Hepatic stellate cell (primary cell): Measurements from ENCODE around the gene WDCP.
"Not testable (repeated sequence)": the region's sequence is repeated elsewhere in the genome, so short reads cannot be mapped to it uniquely, and the experiment has no call there.

Source experiments
- DNase-seq: peaks from one replicate; pipeline ENCODE4 v3.0.0; 2011; ENCODE audit warnings: low spot score

WDCP gene

GRCh38 chr2:24021122-24021998 is 25.8 kb downstream of the WDCP start:
- DNase-seq, result no peak

DNA sequence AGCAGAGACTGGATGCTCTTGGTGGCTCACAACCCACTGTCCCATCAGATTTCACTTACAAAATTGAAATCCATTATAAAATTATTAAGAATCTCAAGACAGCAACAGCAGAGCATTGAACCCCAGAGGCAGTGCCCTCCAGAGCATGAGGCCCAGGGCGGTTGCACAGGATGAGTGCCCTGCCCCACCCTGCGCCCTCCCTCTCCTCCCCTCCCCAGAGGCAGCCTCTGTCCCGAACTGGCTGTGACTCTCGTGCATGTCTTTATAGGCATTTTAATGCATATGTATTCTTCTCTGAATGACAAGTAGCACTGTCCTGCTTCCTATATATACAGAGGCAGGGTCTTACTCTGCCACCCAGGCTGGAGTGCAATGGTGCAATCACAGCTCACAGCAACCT is 26.9 kb downstream of the WDCP start:
- no peak for DNase-seq

GRCh38 chr2:24019729-24020128 is 27.5 kb downstream of the WDCP start:
- DNase-seq, result no peak

- no peak for DNase-seq
Measured at GRCh38 chr2:24018241-24018640, 28.9 kb downstream of the WDCP start.

- no peak for DNase-seq
Measured at GRCh38 chr2:24017711-24018110, 29.5 kb downstream of the WDCP start.

- no peak for DNase-seq
Measured at GRCh38 chr2:24016853-24017703, 30.1 kb downstream of the WDCP start.

DNA sequence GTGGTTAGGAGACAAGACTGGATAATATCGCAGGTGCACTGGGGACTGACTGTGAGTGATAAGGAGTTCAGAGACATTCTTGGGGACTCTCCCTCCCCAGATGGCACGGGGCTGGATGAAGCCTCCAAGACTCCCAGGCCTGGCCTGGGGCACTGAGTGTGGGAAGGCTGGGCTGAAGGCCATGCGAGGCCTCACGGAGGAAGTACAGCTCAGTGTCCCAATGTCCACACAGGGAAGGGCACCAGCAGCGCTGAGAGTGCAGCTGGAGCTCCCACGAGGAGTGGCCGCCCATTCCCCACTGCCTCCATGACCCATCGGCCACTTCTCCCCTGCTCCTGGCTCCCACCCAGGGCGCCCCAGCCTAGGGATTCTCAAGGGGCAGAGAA is 30.8 kb downstream of the WDCP start:
- no peak for DNase-seq

DNA sequence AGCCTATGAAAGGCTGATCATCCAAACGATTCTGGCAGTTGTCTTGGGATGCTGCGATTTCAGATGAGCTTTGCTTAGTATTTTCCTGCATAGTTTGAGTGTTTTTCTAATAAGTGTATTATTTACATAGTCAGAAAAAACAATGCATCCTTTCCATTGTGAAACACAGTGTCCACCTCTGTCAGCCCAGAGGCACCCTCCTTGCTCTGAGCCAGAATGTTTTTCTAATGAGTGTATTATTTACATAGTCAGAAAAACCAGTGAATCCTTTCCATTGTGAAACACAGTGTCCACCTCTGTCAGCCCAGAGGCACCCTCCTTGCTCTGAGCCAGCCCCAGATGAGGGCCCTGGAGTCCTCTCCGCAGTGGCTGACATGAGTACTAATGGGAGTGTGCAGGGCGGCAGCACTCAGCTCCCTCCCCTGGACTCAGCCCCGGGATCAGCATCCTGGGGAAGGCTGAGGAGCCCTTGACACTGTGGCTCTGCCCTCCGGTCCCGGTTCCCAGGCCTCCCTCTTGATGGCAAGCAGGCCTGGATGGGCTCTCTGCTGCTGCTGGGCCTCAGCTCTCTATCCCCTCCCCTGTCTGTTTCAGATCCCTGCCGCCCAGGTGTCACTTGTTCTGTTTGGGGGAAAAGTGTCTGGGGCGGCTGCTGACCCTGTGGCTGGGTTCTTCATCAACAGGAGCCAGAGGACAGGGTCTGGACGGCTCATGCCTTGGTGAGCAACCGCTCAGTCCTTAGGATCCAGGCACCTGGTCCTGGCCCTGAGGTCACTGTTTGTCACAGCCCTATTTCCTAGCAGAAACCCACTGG is 31.4 kb downstream of the WDCP start:
- DNase-seq, result peak; percentile 78

DNA sequence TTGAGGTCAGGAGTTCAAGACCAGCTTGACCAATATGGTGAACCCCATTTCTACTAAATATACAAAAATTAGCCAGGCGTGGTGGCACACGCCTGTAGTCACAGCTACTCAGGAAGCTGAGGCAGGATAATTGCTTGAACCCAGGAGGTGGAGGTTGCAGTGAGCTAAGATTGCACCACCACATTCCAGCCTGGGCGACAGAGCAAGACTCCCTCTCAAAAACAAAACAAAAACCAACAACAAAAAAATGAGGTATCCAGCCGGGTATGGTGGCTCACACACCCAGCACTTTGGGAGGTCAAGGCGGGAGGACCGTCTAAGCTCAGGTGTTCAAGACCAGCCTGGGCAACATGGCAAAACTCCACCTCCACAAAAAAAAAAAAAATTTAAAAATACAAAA is 32.3 kb downstream of the WDCP start:
- DNase-seq, result not testable (repeated sequence)

- no peak for DNase-seq
Measured at GRCh38 chr2:24012521-24013188, 34.5 kb downstream of the WDCP start.

DNA sequence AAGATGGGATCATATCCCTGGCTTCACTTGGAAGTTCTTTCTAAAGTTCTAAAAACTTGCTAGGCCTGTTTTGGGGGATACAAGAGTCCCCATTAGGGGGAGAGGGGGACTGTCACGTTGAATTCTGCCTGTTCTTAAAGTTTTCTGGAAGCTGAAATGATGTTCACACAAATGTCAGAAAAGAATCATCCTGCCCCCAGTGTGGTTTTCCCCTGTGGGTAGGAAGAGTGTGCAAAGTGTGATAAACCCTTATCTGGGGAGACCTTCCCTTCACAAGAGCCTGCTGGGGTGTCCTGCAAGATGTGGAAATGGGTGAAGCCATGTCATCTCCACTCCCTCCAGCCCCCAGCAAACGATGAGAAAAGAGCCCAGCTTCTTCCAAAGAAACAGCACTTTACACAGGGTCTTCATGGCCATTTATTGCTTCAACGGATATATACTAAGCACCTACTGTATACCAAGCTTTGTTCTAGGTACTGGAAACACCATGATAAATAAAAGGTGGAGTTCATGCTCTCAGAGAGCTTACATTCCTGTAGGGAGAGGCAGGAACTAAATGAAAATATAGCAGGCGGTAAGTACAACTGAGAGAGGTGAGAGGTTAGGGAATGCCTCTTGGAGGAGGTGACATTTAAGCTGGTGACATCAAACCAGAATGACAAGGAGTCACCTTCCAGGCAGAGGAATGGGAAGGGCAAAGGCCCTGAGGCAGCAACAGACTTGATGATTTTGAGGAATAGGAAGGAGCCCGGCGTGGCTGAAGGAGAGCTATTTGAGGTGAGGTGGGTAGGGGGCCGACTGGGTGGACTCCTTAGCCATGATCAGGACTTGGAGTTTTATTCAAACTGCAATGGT is 35.7 kb downstream of the WDCP start:
- no peak for DNase-seq

GRCh38 chr2:24010477-24011249 is 36.5 kb downstream of the WDCP start:
- no peak for DNase-seq

- peak; percentile 40 for DNase-seq
Measured at GRCh38 chr2:24009680-24010476, 37.3 kb downstream of the WDCP start, which contains the start of gene MFSD2B. MFSD2B (plus strand) TSS chr2:24010085; CDS start chr2:24010097, 12 bp downstream.

DNA sequence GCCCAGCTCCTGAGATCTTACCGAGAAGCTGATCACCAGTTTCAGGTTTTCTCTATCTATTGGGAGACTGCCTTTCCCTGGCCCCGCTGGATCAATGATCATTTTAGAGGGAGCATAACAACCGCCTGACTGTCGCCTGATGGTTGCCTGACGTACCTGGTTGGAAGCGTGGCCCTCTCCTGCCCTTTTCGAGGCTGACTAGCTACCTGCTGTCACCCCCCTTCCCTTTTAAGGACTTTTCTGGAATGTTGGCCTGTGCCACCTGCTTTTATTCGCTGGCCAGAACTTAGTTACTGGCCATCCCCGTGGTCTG is 37.9 kb downstream of the WDCP start:
- DNase-seq, result no peak

GRCh38 chr2:24008672-24009366 is 38.4 kb downstream of the WDCP start:
- DNase-seq, result no peak

DNA sequence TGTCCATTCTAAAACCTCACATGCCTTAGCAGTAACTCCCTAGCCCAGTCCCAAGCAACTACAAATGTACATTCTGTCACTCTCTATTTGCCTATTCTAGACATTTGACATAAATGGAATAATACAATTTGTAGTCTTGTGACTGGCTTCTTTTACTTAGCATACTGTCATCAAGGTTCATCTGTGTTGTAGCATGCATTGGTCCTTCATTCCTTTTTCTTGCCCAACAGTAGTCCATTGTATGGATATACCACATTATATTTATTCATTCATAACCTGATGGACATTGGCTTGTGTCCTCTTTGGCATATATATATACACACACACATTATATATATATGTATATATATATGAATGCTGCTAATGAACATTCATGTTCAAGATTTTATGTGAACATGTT is 39.5 kb downstream of the WDCP start:
- DNase-seq, result no peak

DNA sequence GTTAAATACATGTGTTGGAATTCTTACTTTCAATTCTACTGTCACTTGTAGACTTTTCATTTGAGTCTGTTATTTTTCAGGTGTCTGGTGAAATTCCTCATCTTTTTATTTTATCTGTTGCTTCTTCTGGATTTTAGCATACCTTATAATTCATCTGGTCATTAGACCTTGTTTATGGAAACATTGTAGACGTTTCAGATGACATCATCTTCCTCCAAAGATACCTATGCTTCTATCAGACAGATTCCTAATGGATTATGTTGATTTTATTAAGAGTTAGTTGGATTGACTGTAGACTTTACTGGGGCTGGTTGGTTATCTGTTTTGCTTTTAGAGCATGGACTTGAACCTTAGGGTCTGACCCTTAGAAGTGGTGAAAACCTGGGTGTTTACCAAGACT is 52.6 kb downstream of the WDCP start:
- DNase-seq, result no peak

- no peak for DNase-seq
Measured at GRCh38 chr2:23993736-23994269, 53.4 kb downstream of the WDCP start.
